ENCODE data around the gene AFG1L. TPM values are rescaled to one million over a fixed set of nuclear protein-coding genes. Genes with fewer than 3 reads are reported as not detected.

Gene AFG1L
- total RNA-seq, 2 experiments from 2014 or later = 5.7 to 5.9 TPM

- DNase-seq = no peak
- ChIA-PET CTCF (interaction anchor here (0.6 kb wide), 1 partner anchor 85 kb away, joined by 3 read pairs; no protein-coding TSS in a partner anchor), POLR2A (no interaction called here)
- Mint-ChIP-seq H3K9me3 (no peaks in the 10 kb centered on the region), H3K4me3 (no peak overlapping the region), H3K27me3 (no peaks in the 10 kb centered on the region), H3K36me3 (ENCODE audit: low read depth) (peaks cover 7% of the 10 kb centered on the region), H3K4me1 (no peaks in the 10 kb centered on the region), H3K27ac (no peak overlapping the region)
Observed at GRCh38 chr6:108330806-108331205, 36.0 kb downstream of the AFG1L start.

GRCh38 chr6:108331982-108332381, 37.1 kb downstream of the AFG1L start:
- DNase-seq = no peak
- ChIA-PET POLR2A (no interaction called here), CTCF (no interaction called here)
- Mint-ChIP-seq H3K4me3 (no peak overlapping the region), H3K27me3 (no peaks in the 10 kb centered on the region), H3K36me3 (ENCODE audit: low read depth) (peaks cover 7% of the 10 kb centered on the region), H3K9me3 (no peaks in the 10 kb centered on the region), H3K27ac (no peak overlapping the region), H3K4me1 (no peaks in the 10 kb centered on the region)

- H3K36me3 Mint-ChIP-seq (ENCODE audit: low read depth) = peaks cover 4% of the 10 kb centered on the region
- DNase-seq = no peak
- ChIA-PET POLR2A (no interaction called here), CTCF (interaction anchor here (0.6 kb wide), 1 partner anchor 579 kb away, joined by 3 read pairs; no protein-coding TSS in a partner anchor)
- no peaks in the 10 kb centered on the region for H3K9me3 Mint-ChIP-seq
- H3K4me3 Mint-ChIP-seq = no peak overlapping the region
- H3K27ac Mint-ChIP-seq = no peak overlapping the region
- no peaks in the 10 kb centered on the region for H3K4me1 Mint-ChIP-seq
- H3K27me3 Mint-ChIP-seq = no peaks in the 10 kb centered on the region
Observed at GRCh38 chr6:108336971-108337370, 42.1 kb downstream of the AFG1L start.

- H3K27ac Mint-ChIP-seq = no peak overlapping the region
- ChIA-PET CTCF (interaction anchor here (0.6 kb wide), 1 partner anchor 578 kb away, joined by 3 read pairs; no protein-coding TSS in a partner anchor), POLR2A (no interaction called here)
- no peak for DNase-seq
- no peak overlapping the region for H3K4me3 Mint-ChIP-seq
- no peaks in the 10 kb centered on the region for H3K9me3 Mint-ChIP-seq
- no peaks in the 10 kb centered on the region for H3K27me3 Mint-ChIP-seq
- peaks cover 4% of the 10 kb centered on the region for H3K36me3 Mint-ChIP-seq (ENCODE audit: low read depth)
- no peaks in the 10 kb centered on the region for H3K4me1 Mint-ChIP-seq
Observed at GRCh38 chr6:108337721-108338120, 42.9 kb downstream of the AFG1L start.

GRCh38 chr6:108341372-108341771, 46.5 kb downstream of the AFG1L start:
- H3K4me1 Mint-ChIP-seq = peaks cover 8% of the 10 kb centered on the region
- DNase-seq = no peak
- H3K9me3 Mint-ChIP-seq = no peaks in the 10 kb centered on the region
- CTCF ChIA-PET = no interaction called here
- POLR2A ChIA-PET = no interaction called here
- H3K36me3 Mint-ChIP-seq (ENCODE audit: low read depth) = peaks cover 10% of the 10 kb centered on the region
- no peak overlapping the region for H3K4me3 Mint-ChIP-seq
- H3K27me3 Mint-ChIP-seq = no peaks in the 10 kb centered on the region
- H3K27ac Mint-ChIP-seq = no peak overlapping the region

- Mint-ChIP-seq H3K4me3 (no peak overlapping the region), H3K27ac (no peak overlapping the region), H3K36me3 (ENCODE audit: low read depth) (peaks cover 27% of the 10 kb centered on the region), H3K27me3 (no peaks in the 10 kb centered on the region), H3K4me1 (peaks cover 23% of the 10 kb centered on the region), H3K9me3 (peaks cover 6% of the 10 kb centered on the region)
- ChIA-PET POLR2A (no interaction called here), CTCF (no interaction called here)
- DNase-seq = no peak
Observed at GRCh38 chr6:108343894-108344293, 49.0 kb downstream of the AFG1L start.

- H3K36me3 Mint-ChIP-seq (ENCODE audit: low read depth) = peaks cover 23% of the 10 kb centered on the region
- CTCF ChIA-PET = no interaction called here
Observed at GRCh38 chr6:108348655-108349349, 53.9 kb downstream of the AFG1L start.

GRCh38 chr6:108350528-108350927, 55.7 kb downstream of the AFG1L start:
- H3K4me3 Mint-ChIP-seq = no peak overlapping the region
- H3K36me3 Mint-ChIP-seq (ENCODE audit: low read depth) = peaks cover 22% of the 10 kb centered on the region
- peaks cover 34% of the 10 kb centered on the region for H3K4me1 Mint-ChIP-seq
- no peak for DNase-seq
- ChIA-PET CTCF (no interaction called here), POLR2A (no interaction called here)
- no peaks in the 10 kb centered on the region for H3K27me3 Mint-ChIP-seq
- peaks cover 6% of the 10 kb centered on the region for H3K9me3 Mint-ChIP-seq
- no peak overlapping the region for H3K27ac Mint-ChIP-seq

More at GRCh38 chr6:108348655-108349349, 53.9 kb downstream of the AFG1L start:
- peak overlapping the region; percentile 95 for H3K27ac Mint-ChIP-seq
- peak overlapping the region; percentile 44 for H3K4me3 Mint-ChIP-seq
- no peaks in the 10 kb centered on the region for H3K27me3 Mint-ChIP-seq
- DNase-seq = no peak
- peaks cover 6% of the 10 kb centered on the region for H3K9me3 Mint-ChIP-seq
- peaks cover 33% of the 10 kb centered on the region for H3K4me1 Mint-ChIP-seq
- POLR2A ChIA-PET = no interaction called here

GRCh38 chr6:108353853-108354252, 59.0 kb downstream of the AFG1L start:
- H3K27ac Mint-ChIP-seq = no peak overlapping the region
- DNase-seq = no peak
- H3K27me3 Mint-ChIP-seq = no peaks in the 10 kb centered on the region
- H3K9me3 Mint-ChIP-seq = peaks cover under 1% of the 10 kb centered on the region
- no peak overlapping the region for H3K4me3 Mint-ChIP-seq
- H3K4me1 Mint-ChIP-seq = peaks cover 27% of the 10 kb centered on the region
- H3K36me3 Mint-ChIP-seq (ENCODE audit: low read depth) = peaks cover 8% of the 10 kb centered on the region
- POLR2A ChIA-PET = interaction anchor here (0.5 kb wide), 1 partner anchor 1826 kb away, joined by 6 read pairs; the partner anchor contains the start of gene WASF1
- CTCF ChIA-PET = no interaction called here

GRCh38 chr6:108355120-108355519, 60.3 kb downstream of the AFG1L start:
- Mint-ChIP-seq H3K4me3 (no peak overlapping the region), H3K4me1 (peaks cover 25% of the 10 kb centered on the region), H3K27me3 (no peaks in the 10 kb centered on the region), H3K36me3 (ENCODE audit: low read depth) (peaks cover 7% of the 10 kb centered on the region), H3K9me3 (no peaks in the 10 kb centered on the region), H3K27ac (no peak overlapping the region)
- ChIA-PET CTCF (interaction anchor here (0.6 to 1.1 kb wide), 2 partner anchors 12 to 139 kb away, joined by 3 read pairs; no protein-coding TSS in a partner anchor), POLR2A (no interaction called here)
- DNase-seq = no peak

- Mint-ChIP-seq H3K4me3 (no peak overlapping the region), H3K27me3 (no peaks in the 10 kb centered on the region)
Observed at GRCh38 chr6:108355890-108356289, 61.0 kb downstream of the AFG1L start.

GRCh38 chr6:108359901-108360882, 65.3 kb downstream of the AFG1L start:
- POLR2A ChIA-PET = interaction anchor here (0.7 kb wide), 1 partner anchor 18 kb away, joined by 3 read pairs; no protein-coding TSS in a partner anchor
- H3K4me1 Mint-ChIP-seq = peaks cover 24% of the 10 kb centered on the region
- no peaks in the 10 kb centered on the region for H3K27me3 Mint-ChIP-seq
- H3K9me3 Mint-ChIP-seq = no peaks in the 10 kb centered on the region
- no peak overlapping the region for H3K27ac Mint-ChIP-seq
- no peak overlapping the region for H3K4me3 Mint-ChIP-seq
- CTCF ChIA-PET = interaction anchor here (0.5 to 0.6 kb wide), 2 partner anchors 12 to 325 kb away, joined by 3 read pairs; no protein-coding TSS in a partner anchor
- DNase-seq = no peak
- peaks cover 5% of the 10 kb centered on the region for H3K36me3 Mint-ChIP-seq (ENCODE audit: low read depth)

More at GRCh38 chr6:108355890-108356289, 61.0 kb downstream of the AFG1L start:
- Mint-ChIP-seq H3K9me3 (no peaks in the 10 kb centered on the region), H3K4me1 (peaks cover 26% of the 10 kb centered on the region), H3K27ac (no peak overlapping the region), H3K36me3 (ENCODE audit: low read depth) (peaks cover 7% of the 10 kb centered on the region)
- CTCF ChIA-PET = interaction anchor here (1.1 kb wide), 1 partner anchor 11 kb away, joined by 3 read pairs; no protein-coding TSS in a partner anchor
- POLR2A ChIA-PET = no interaction called here
- no peak for DNase-seq

- Mint-ChIP-seq H3K4me1 (peaks cover 24% of the 10 kb centered on the region), H3K9me3 (no peaks in the 10 kb centered on the region), H3K27me3 (no peaks in the 10 kb centered on the region), H3K36me3 (ENCODE audit: low read depth) (peaks cover 5% of the 10 kb centered on the region), H3K27ac (no peak overlapping the region), H3K4me3 (no peak overlapping the region)
- no peak for DNase-seq
- POLR2A ChIA-PET = no interaction called here
- CTCF ChIA-PET = no interaction called here
Observed at GRCh38 chr6:108360919-108361311, 66.1 kb downstream of the AFG1L start.
